HCT116 (cell line): Measurements from ENCODE around the gene PARVB. TPM values are rescaled to one million over a fixed set of nuclear protein-coding genes. Genes with fewer than 3 reads are reported as not detected.

Experiments
- ATAC-seq: fragments of 200-7000 bp; cut with Tn5 transposase; 2 replicates; pipeline ENCODE4 v1.9.1; 2020; ENCODE audit warnings: mild to moderate bottlenecking, moderate library complexity
- BruUV-seq: library from RNA; stranded (reverse); fragments of 400-500 nt; replicated peaks from 2 replicates; lab custom pipeline; 2021; lab: Mats Ljungman, UMichigan
- CTCF ChIA-PET: fragments of 300-600 bp; sonication (Branson Sonifier 250); formaldehyde crosslinking; loops from one replicate; lab custom pipeline; 2021; ENCODE audit warnings: antibody characterized with exemption; lab: Charles Lee
- POLR2A ChIA-PET: fragments of 300-600, 350-600 bp; sonication (Branson Sonifier 250); formaldehyde crosslinking; loops from one replicate; lab custom pipeline; 2021; ENCODE audit warnings: antibody characterized with exemption; lab: Charles Lee
- RAD21 ChIA-PET, 2 experiments: fragments of 300-600 bp; sonication (Branson Sonifier 250); formaldehyde crosslinking; loops; one replicate each; lab custom pipeline; 2023; ENCODE audit warnings: low total read pairs in 2 of 2; ENCODE audit not compliant: uncharacterized antibody in 2 of 2, unreplicated experiment in 2 of 2, low non-redundant PET in 1 of 2; lab: Charles Lee
- DNase-seq: peaks from one replicate; pipeline ENCODE4 v3.0.0-alpha.2; 2010; ENCODE audit warnings: low read depth, low spot score
- H2AFZ ChIP-seq: fragments of 200-600 bp; shearing (Covaris generic), sonication (generic); 2 replicates; pipeline ENCODE4 v1.6.1; 2017; ENCODE audit warnings: low read depth, mixed run types, mixed read lengths, antibody characterized with exemption, low read length; ENCODE audit not compliant: poor library complexity, severe bottlenecking
- H3K27ac ChIP-seq: 2 replicates; pipeline ENCODE4 v1.5.1; 2012; ENCODE audit warnings: low read depth, low read length
- H3K27me3 ChIP-seq: fragments of 200-600 bp; sonication (generic); 2 replicates; pipeline ENCODE4 v1.6.1; 2016; ENCODE audit warnings: mixed run types, low read length, mixed read lengths; ENCODE audit not compliant: insufficient read depth
- H3K36me3 ChIP-seq, 2 experiments: fragments of 200-500 bp in 1 of 2; fragments of 200-600 bp in 1 of 2; sonication (Bioruptor generic) in 1 of 2; sonication (generic) in 1 of 2; 2 replicates each; pipeline versions ENCODE4 v1.5.1 to v1.6.1; 2014 to 2016; ENCODE audit warnings: low read length in 2 of 2, inconsistent platforms in 1 of 2, mixed read lengths in 1 of 2, mixed run types in 1 of 2; ENCODE audit not compliant: insufficient read depth in 2 of 2, control insufficient read depth in 1 of 2
- H3K4me1 ChIP-seq, 2 experiments: fragments of 200-600 bp in 1 of 2; sonication (generic) in 1 of 2; 2 replicates each; pipeline versions ENCODE4 v1.5.1 to v1.6.1; 2012 to 2017; ENCODE audit warnings: low read length in 2 of 2, inconsistent platforms in 1 of 2, mild to moderate bottlenecking in 1 of 2, mixed read lengths in 1 of 2, mixed run types in 1 of 2, moderate library complexity in 1 of 2; ENCODE audit not compliant: insufficient read depth in 2 of 2, control insufficient read depth in 1 of 2
- H3K4me2 ChIP-seq: fragments of 200-600 bp; sonication (generic); 2 replicates; pipeline ENCODE4 v1.6.1; 2017; ENCODE audit warnings: mixed run types, low read length, mixed read lengths
- H3K4me3 ChIP-seq, 2 experiments: fragments of 200-600 bp in 1 of 2; sonication (generic) in 1 of 2; replicated peaks in 1 of 2; 2 replicates each; pipeline ENCODE4 v1.5.1; 2011 to 2016; ENCODE audit warnings: low read length in 2 of 2, control low read depth in 1 of 2, low read depth in 1 of 2, mild to moderate bottlenecking in 1 of 2, mixed read lengths in 1 of 2, mixed run types in 1 of 2
- H3K79me2 ChIP-seq: fragments of 200-600 bp; sonication (generic); 2 replicates; pipeline ENCODE4 v1.6.1; 2017; ENCODE audit warnings: mild to moderate bottlenecking, mixed run types, low read length, moderate library complexity, mixed read lengths; ENCODE audit not compliant: insufficient read depth
- H3K9ac ChIP-seq: fragments of 200-600 bp; sonication (generic); 2 replicates; pipeline ENCODE4 v1.6.1; 2016; ENCODE audit warnings: low read length, mixed read lengths
- H3K9me2 ChIP-seq: fragments of 200-600 bp; sonication (generic), shearing (Covaris generic); 2 replicates; pipeline ENCODE4 v1.6.1; 2017; ENCODE audit warnings: mixed run types, mild to moderate bottlenecking, moderate library complexity; ENCODE audit not compliant: insufficient read depth
- H3K9me3 ChIP-seq, 2 experiments: fragments of 200-500 bp in 1 of 2; fragments of 200-600 bp in 1 of 2; sonication (Bioruptor generic) in 1 of 2; sonication (generic) in 1 of 2; 2 replicates each; pipeline ENCODE4 v1.6.1; 2014 to 2017; ENCODE audit warnings: low read length in 2 of 2, mixed read lengths in 2 of 2, inconsistent platforms in 1 of 2, low read depth in 1 of 2, mild to moderate bottlenecking in 1 of 2, mixed run types in 1 of 2, moderate library complexity in 1 of 2; ENCODE audit not compliant: control insufficient read depth in 1 of 2, insufficient read depth in 1 of 2
- H4K20me1 ChIP-seq: fragments of 200-600 bp; sonication (generic), shearing (Covaris generic); 2 replicates; pipeline ENCODE4 v1.6.1; 2017; ENCODE audit warnings: mixed run types, mild to moderate bottlenecking, moderate library complexity; ENCODE audit not compliant: insufficient read depth
- ATF3 ChIP-seq: IDR thresholded peaks from 2 replicates; pipeline ENCODE4 v1.6.1; 2012
- CBX3 ChIP-seq: IDR thresholded peaks from 2 replicates; pipeline ENCODE4 v1.6.1; 2012; ENCODE audit warnings: low read depth
- CEBPB ChIP-seq: IDR thresholded peaks from 2 replicates; pipeline ENCODE4 v1.6.1; 2012; ENCODE audit warnings: low read depth
- CTCF ChIP-seq, 3 experiments: fragments of 200-600 bp in 1 of 3; sonication (generic) in 1 of 3; IDR thresholded peaks in 2 of 3; conservative IDR thresholded peaks in 1 of 3; 2 replicates each; pipeline ENCODE4 v1.5.1; 2012 to 2017; ENCODE audit warnings: low read depth in 2 of 3, low read length in 2 of 3, antibody characterized with exemption in 1 of 3, borderline replicate concordance in 1 of 3, control low read depth in 1 of 3, mild to moderate bottlenecking in 1 of 3, mixed read lengths in 1 of 3, mixed run types in 1 of 3, moderate library complexity in 1 of 3; ENCODE audit not compliant: insufficient read depth in 1 of 3
- EGR1 ChIP-seq: IDR thresholded peaks from 2 replicates; pipeline ENCODE4 v1.6.1; 2012; ENCODE audit warnings: low read depth
- EZH2 ChIP-seq: fragments of 200-600 bp; sonication (generic); IDR thresholded peaks from 2 replicates; pipeline ENCODE4 v1.6.1; 2017; ENCODE audit warnings: antibody characterized with exemption, mixed run types
- EZH2phosphoT487 ChIP-seq: fragments of 200-600 bp; IDR thresholded peaks from 2 replicates; pipeline ENCODE4 v1.6.1; 2018; ENCODE audit warnings: antibody characterized with exemption, borderline replicate concordance
- FOSL1 ChIP-seq: IDR thresholded peaks from 2 replicates; pipeline ENCODE4 v1.6.1; 2012; ENCODE audit warnings: low read depth
- JUND ChIP-seq: IDR thresholded peaks from 2 replicates; pipeline ENCODE4 v1.6.1; 2012
- POLR2A ChIP-seq: IDR thresholded peaks from 2 replicates; pipeline ENCODE4 v1.7.0; 2011; ENCODE audit warnings: borderline replicate concordance; ENCODE audit not compliant: insufficient read depth, insufficient read length; ENCODE audit errors: extremely low read depth
- RAD21 ChIP-seq: IDR thresholded peaks from 2 replicates; pipeline ENCODE4 v1.6.1; 2012; ENCODE audit warnings: low read depth, mild to moderate bottlenecking
- REST ChIP-seq: IDR thresholded peaks from 2 replicates; pipeline ENCODE4 v1.6.1; 2012; ENCODE audit warnings: low read depth
- SP1 ChIP-seq: IDR thresholded peaks from 2 replicates; pipeline ENCODE4 v1.6.1; 2012; ENCODE audit warnings: low read depth
- SRF ChIP-seq: IDR thresholded peaks from 2 replicates; pipeline ENCODE4 v1.6.1; 2012; ENCODE audit warnings: low read depth
- TCF7L2 ChIP-seq: IDR thresholded peaks from 2 replicates; pipeline ENCODE4 v1.7.0; 2011; ENCODE audit warnings: borderline replicate concordance, inconsistent platforms; ENCODE audit not compliant: insufficient read depth, insufficient read length; ENCODE audit errors: extremely low read depth
- ZBTB33 ChIP-seq: IDR thresholded peaks from 2 replicates; pipeline ENCODE4 v1.6.1; 2011; ENCODE audit warnings: mild to moderate bottlenecking, low read length, moderate library complexity; ENCODE audit not compliant: insufficient replicate concordance; ENCODE audit errors: extremely low read depth
- ZFX ChIP-seq: fragments of 450-650 bp; IDR thresholded peaks from 2 replicates; pipeline ENCODE4 v1.6.1; 2017
- ZNF274 ChIP-seq: fragments of 200-500 bp; sonication (Bioruptor generic); IDR thresholded peaks from 2 replicates; pipeline ENCODE4 v1.6.1; 2014; ENCODE audit warnings: mild to moderate bottlenecking, low read depth, low read length, inconsistent platforms
- intact Hi-C: fragments of 100-400 bp; cut with micrococcal nuclease; formaldehyde crosslinking; loops from 2 replicates; pipeline ENCODE4 v1.10.0; 2022
- total RNA-seq: library from RNA; stranded (reverse); gene quantifications from one replicate; pipeline ENCODE4 v1.2.1, GENCODE V29; 2021; ENCODE audit not compliant: unreplicated experiment

Gene PARVB
- total RNA-seq, 1 experiment from 2014 or later, result 21.4 TPM

GRCh38 chr22:43994006-43994405 lies 30.1 kb upstream of the PARVB start:
- intact Hi-C loops, result no loop called here
- TF ChIP-seq SRF (no peak), SP1 (no peak), REST (no peak), FOSL1 (no peak), JUND (no peak), RAD21 (no peak), ZFX (no peak), CEBPB (no peak), ATF3 (no peak), POLR2A (no peak), EZH2phosphoT487 (no peak), TCF7L2 (no peak), ZBTB33 (no peak), CBX3 (no peak), ZNF274 (no peak), EZH2 (no peak), EGR1 (no peak), CTCF (IDR thresholded peaks at IDR 0.05 in 2 of 3, conservative IDR thresholded peaks at IDR 0.05 in 1 of 3; ENCODE audit: borderline replicate concordance in 1 of 3, insufficient read depth in 1 of 3, low read depth in 2 of 3, low read length in 2 of 3) (no peak)
- ChIA-PET CTCF (interaction anchor here (0.6 to 4.0 kb wide), 6 partner anchors 7 to 632 kb away, joined by 3 to 84 read pairs (median 10); no protein-coding TSS in a partner anchor), RAD21 (interaction anchor here (1.0 to 1.6 kb wide), 5 partner anchors 92 to 633 kb away, joined by 3 to 13 read pairs (median 4); no protein-coding TSS in a partner anchor), POLR2A (interaction anchor here (2.1 kb wide), 1 partner anchor 92 kb away, joined by 9 read pairs; no protein-coding TSS in a partner anchor)
- H3K4me1 ChIP-seq, result no peaks in the 10 kb centered on the region
- no peak overlapping the region for H3K4me3 ChIP-seq
- no peak overlapping the region for H3K27ac ChIP-seq
- H3K9ac ChIP-seq, result no peak overlapping the region
- no peak overlapping the region for H3K4me2 ChIP-seq
- H3K79me2 ChIP-seq, result no peaks in the 10 kb centered on the region
- peaks cover 22 to 28% of the 10 kb centered on the region in 2 experiments; a peak in 3 of 4 replicates for H3K36me3 ChIP-seq
- no peaks in the 10 kb centered on the region for H3K9me3 ChIP-seq
- BruUV-seq, result no TSS peak
- H3K27me3 ChIP-seq, result no peaks in the 10 kb centered on the region
- no peak overlapping the region for H2AFZ ChIP-seq
- no peak for ATAC-seq
- H4K20me1 ChIP-seq, result no peaks in the 10 kb centered on the region
- no peaks in the 10 kb centered on the region for H3K9me2 ChIP-seq
- DNase-seq, result no peak
